ENCODE measurements around the gene DAB1.

DNA sequence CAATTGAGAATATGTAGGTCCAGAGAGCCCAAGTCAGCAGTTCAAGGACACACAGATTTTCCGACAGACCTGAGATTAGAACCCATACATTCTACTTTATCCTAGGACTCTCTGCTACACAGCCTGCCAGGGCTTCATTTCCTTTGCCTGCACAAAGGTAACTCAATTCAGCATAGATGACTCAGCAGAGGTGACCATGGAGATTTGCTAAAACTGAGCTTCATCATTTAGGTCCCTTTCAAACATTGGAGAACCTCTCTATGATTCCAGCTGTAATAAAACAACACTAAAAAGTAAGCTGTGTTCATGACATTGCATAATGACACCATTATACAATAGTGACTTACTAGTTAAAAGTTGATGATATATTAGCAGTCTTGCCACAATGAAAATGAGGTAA lies 22.2 kb downstream of the DAB1 start:
- TF ChIP-seq, protein P1, sequence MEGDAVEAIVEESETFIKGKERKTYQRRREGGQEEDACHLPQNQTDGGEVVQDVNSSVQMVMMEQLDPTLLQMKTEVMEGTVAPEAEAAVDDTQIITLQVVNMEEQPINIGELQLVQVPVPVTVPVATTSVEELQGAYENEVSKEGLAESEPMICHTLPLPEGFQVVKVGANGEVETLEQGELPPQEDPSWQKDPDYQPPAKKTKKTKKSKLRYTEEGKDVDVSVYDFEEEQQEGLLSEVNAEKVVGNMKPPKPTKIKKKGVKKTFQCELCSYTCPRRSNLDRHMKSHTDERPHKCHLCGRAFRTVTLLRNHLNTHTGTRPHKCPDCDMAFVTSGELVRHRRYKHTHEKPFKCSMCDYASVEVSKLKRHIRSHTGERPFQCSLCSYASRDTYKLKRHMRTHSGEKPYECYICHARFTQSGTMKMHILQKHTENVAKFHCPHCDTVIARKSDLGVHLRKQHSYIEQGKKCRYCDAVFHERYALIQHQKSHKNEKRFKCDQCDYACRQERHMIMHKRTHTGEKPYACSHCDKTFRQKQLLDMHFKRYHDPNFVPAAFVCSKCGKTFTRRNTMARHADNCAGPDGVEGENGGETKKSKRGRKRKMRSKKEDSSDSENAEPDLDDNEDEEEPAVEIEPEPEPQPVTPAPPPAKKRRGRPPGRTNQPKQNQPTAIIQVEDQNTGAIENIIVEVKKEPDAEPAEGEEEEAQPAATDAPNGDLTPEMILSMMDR (IDR thresholded peaks at IDR 0.05; ENCODE audit: low read length) = no peak
- TF ChIP-seq EZH2 (IDR thresholded peaks at IDR 0.05; ENCODE audit: borderline replicate concordance, low read length) = no peak

Data from OCI-LY1 (cell line).